Type B pancreatic cell (in vitro differentiated cells): ENCODE data around the gene COL4A1. TPM values are rescaled to one million over a fixed set of nuclear protein-coding genes. Genes with fewer than 3 reads are reported as not detected.

ENCODE experiments used
- DNase-seq: peaks from one replicate; pipeline ENCODE4 v3.0.0; 2021; ENCODE audit warnings: mixed read lengths; ENCODE audit not compliant: unreplicated experiment; ENCODE audit errors: extremely low spot score
- H3K27ac Mint-ChIP-seq: 2 replicates; pipeline ENCODE4 v1.8.0; 2021; ENCODE audit warnings: mild to moderate bottlenecking, mixed read lengths
- H3K27me3 Mint-ChIP-seq: 2 replicates; pipeline ENCODE4 v1.8.0; 2021; ENCODE audit warnings: mixed read lengths
- H3K36me3 Mint-ChIP-seq: 2 replicates; pipeline ENCODE4 v1.8.0; 2021; ENCODE audit warnings: mixed read lengths
- H3K4me1 Mint-ChIP-seq: one replicate; pipeline ENCODE4 v1.8.0; 2021; ENCODE audit warnings: mixed read lengths; ENCODE audit not compliant: unreplicated experiment
- H3K4me3 Mint-ChIP-seq: 2 replicates; pipeline ENCODE4 v1.8.0; 2021; ENCODE audit warnings: mild to moderate bottlenecking, mixed read lengths
- H3K9me3 Mint-ChIP-seq: 2 replicates; pipeline ENCODE4 v1.8.0; 2021; ENCODE audit warnings: mixed read lengths
- CTCF ChIP-seq: fragments of 200-600 bp; sonication (generic); conservative IDR thresholded peaks from 2 replicates; pipeline ENCODE4 v1.5.0; 2021; ENCODE audit warnings: antibody characterized with exemption, mild to moderate bottlenecking
- total RNA-seq: library from RNA; stranded (reverse); gene quantifications from 2 replicates; pipeline ENCODE4 v1.2.1, GENCODE V29; 2021; ENCODE audit warnings: low replicate concordance

COL4A1 gene
- total RNA-seq, 1 donor from 2014 or later: 83.6 TPM

DNA sequence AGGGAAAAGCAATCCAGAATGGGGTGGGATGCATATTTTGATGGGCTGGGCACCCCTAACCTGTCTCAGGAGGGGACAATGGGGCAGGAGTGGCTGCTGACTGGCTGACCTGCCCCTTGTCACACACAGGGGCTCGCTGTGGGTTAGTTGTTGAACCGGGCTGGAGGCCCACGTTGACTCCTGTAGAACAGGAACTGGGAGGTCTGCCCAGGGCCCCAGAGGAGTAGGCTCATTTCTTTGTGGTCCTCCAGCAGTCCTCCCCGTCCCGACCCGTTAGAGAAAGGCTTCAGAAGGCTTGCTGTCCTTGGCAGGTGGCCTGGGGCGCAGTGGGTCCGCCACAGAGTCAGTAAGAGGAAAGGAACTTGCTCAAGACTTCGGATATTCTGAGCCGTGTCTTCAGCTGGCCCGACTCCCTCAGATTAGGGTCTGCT, 70.1 kb downstream of the COL4A1 start:
- TF ChIP-seq CTCF: no peak
- no peak for DNase-seq
- Mint-ChIP-seq H3K36me3 (no peaks in the 10 kb centered on the region), H3K27me3 (no peaks in the 10 kb centered on the region), H3K4me3 (no peak overlapping the region), H3K4me1 (peaks cover 10% of the 10 kb centered on the region), H3K27ac (no peak overlapping the region), H3K9me3 (no peaks in the 10 kb centered on the region)

DNA sequence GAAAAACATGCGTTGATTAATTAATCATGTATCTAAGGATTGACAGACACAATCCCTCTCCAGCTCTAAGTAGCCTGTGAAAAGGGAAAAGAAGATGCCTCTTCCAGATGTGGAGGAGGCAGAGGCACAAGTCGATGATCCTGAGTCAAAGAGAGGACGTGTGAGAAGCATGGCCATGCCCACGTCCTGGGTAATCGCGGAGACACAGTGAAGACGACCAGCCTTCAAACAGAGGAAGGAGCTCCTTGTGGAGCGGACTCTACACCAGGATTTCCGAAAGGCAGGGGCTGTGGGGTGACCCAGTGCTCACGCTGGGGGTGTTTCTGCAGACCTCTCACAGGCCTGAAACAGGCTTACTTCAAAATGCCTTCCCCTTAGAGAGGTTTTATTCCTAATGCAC, 70.5 kb downstream of the COL4A1 start:
- TF ChIP-seq CTCF: no peak
- Mint-ChIP-seq H3K4me1 (peaks cover 10% of the 10 kb centered on the region), H3K4me3 (no peak overlapping the region), H3K27ac (no peak overlapping the region), H3K9me3 (no peaks in the 10 kb centered on the region), H3K27me3 (no peaks in the 10 kb centered on the region), H3K36me3 (no peaks in the 10 kb centered on the region)
- no peak for DNase-seq

- H3K4me1 Mint-ChIP-seq: peaks cover 15% of the 10 kb centered on the region
- no peak overlapping the region for H3K4me3 Mint-ChIP-seq
- peaks cover 5% of the 10 kb centered on the region for H3K36me3 Mint-ChIP-seq
- no peaks in the 10 kb centered on the region for H3K9me3 Mint-ChIP-seq
- no peak for TF ChIP-seq CTCF
- peaks cover 4% of the 10 kb centered on the region for H3K27me3 Mint-ChIP-seq
- H3K27ac Mint-ChIP-seq: no peak overlapping the region
- DNase-seq: no peak
Measured at GRCh38 chr13:110234532-110234931, 72.4 kb downstream of the COL4A1 start.

- no peaks in the 10 kb centered on the region for H3K9me3 Mint-ChIP-seq
- H3K27ac Mint-ChIP-seq: no peak overlapping the region
- peaks cover 5% of the 10 kb centered on the region for H3K36me3 Mint-ChIP-seq
- TF ChIP-seq CTCF: no peak
- H3K27me3 Mint-ChIP-seq: peaks cover 4% of the 10 kb centered on the region
- no peak for DNase-seq
- H3K4me1 Mint-ChIP-seq: peaks cover 21% of the 10 kb centered on the region
- H3K4me3 Mint-ChIP-seq: no peak overlapping the region
Measured at GRCh38 chr13:110233951-110234280, 73.0 kb downstream of the COL4A1 start.

DNA sequence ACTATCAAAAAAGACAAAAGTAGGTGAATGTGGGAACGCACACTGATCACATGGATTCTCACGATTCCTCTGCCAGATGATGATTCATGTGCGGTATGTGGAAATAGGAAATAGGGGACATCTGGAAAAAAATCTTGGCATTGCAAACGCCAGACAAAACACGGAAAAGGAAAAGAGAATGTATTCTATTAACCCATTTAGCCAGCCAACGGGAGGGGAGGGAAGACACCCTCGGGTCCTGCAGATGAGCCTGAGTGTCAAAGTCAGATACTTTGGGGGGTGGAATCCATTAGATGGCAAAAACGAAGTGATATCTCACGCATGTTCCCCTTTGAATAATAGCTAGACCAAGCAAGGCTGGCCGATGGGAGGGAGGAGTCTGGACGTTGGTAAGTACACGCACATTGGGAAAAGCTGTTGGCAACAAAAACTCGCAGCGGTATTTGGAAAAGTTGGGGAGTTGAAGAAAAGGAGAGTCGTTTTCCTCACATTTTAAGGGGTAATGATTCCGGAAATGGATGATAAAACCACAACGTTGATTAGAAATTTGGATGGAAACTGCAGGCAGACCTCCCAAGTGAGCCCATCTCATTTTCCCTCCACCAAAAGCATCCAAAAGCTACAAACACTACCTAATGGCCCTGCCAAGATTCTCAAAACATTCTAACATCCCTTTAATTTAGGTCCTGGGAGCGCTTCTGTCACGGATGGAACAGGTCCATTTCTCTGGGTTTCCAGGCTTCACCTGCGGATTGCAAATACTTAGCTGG, 73.6 kb downstream of the COL4A1 start:
- H3K27me3 Mint-ChIP-seq: peaks cover 4% of the 10 kb centered on the region
- peaks cover 19% of the 10 kb centered on the region for H3K4me1 Mint-ChIP-seq
- no peak for TF ChIP-seq CTCF
- H3K4me3 Mint-ChIP-seq: no peak overlapping the region
- peaks cover 5% of the 10 kb centered on the region for H3K36me3 Mint-ChIP-seq
- H3K9me3 Mint-ChIP-seq: no peaks in the 10 kb centered on the region
- no peak overlapping the region for H3K27ac Mint-ChIP-seq
- no peak for DNase-seq

- H3K27me3 Mint-ChIP-seq: peaks cover 4% of the 10 kb centered on the region
- H3K4me3 Mint-ChIP-seq: no peak overlapping the region
- no peak for DNase-seq
- no peak for TF ChIP-seq CTCF
- peaks cover 15% of the 10 kb centered on the region for H3K4me1 Mint-ChIP-seq
- no peak overlapping the region for H3K27ac Mint-ChIP-seq
- H3K9me3 Mint-ChIP-seq: no peaks in the 10 kb centered on the region
- peaks cover 5% of the 10 kb centered on the region for H3K36me3 Mint-ChIP-seq
Measured at GRCh38 chr13:110232756-110233155, 74.2 kb downstream of the COL4A1 start.
